HG03175 (cell line): ENCODE data around the gene KMT2C.
"Not testable (repeated sequence)": the region's sequence is repeated elsewhere in the genome, so short reads cannot be mapped to it uniquely, and the experiment has no call there.

Experiments
- ATAC-seq: cut with Tn5 transposase; IDR thresholded peaks from one replicate; pipeline ENCODE4 v1.9.1; 2021; ENCODE audit warnings: mild to moderate bottlenecking, moderate library complexity; ENCODE audit not compliant: unreplicated experiment

Gene KMT2C

GRCh38 chr7:152406491-152406890 is 29.3 kb downstream of the KMT2C start:
- ATAC-seq: no peak

GRCh38 chr7:152406030-152406429 is 29.8 kb downstream of the KMT2C start:
- not testable (repeated sequence) for ATAC-seq

- no peak for ATAC-seq
Measured at GRCh38 chr7:152403726-152404125, 32.1 kb downstream of the KMT2C start.

- ATAC-seq: no peak
Measured at GRCh38 chr7:152402384-152403250, 33.2 kb downstream of the KMT2C start.

GRCh38 chr7:152399344-152399743 is 36.5 kb downstream of the KMT2C start:
- no peak for ATAC-seq

GRCh38 chr7:152395112-152395511 is 40.7 kb downstream of the KMT2C start:
- ATAC-seq: no peak

- not testable (repeated sequence) for ATAC-seq
Measured at GRCh38 chr7:152394214-152394613, 41.6 kb downstream of the KMT2C start.

GRCh38 chr7:152392254-152392653 is 43.5 kb downstream of the KMT2C start:
- ATAC-seq: peak; percentile 92

- ATAC-seq: not testable (repeated sequence)
Measured at GRCh38 chr7:152386136-152386764, 49.6 kb downstream of the KMT2C start.

GRCh38 chr7:152384235-152385200 is 51.3 kb downstream of the KMT2C start:
- not testable (repeated sequence) for ATAC-seq

GRCh38 chr7:152383341-152384234 is 52.2 kb downstream of the KMT2C start:
- ATAC-seq: no peak

GRCh38 chr7:152382244-152382643 is 53.6 kb downstream of the KMT2C start:
- ATAC-seq: no peak

GRCh38 chr7:152380931-152381578 is 54.7 kb downstream of the KMT2C start:
- not testable (repeated sequence) for ATAC-seq

GRCh38 chr7:152378497-152378896 is 57.3 kb downstream of the KMT2C start:
- ATAC-seq: not testable (repeated sequence)

- not testable (repeated sequence) for ATAC-seq
Measured at GRCh38 chr7:152376716-152377484, 58.9 kb downstream of the KMT2C start.

GRCh38 chr7:152370297-152370696 is 65.5 kb downstream of the KMT2C start:
- ATAC-seq: no peak

- no peak for ATAC-seq
Measured at GRCh38 chr7:152369518-152369917, 66.3 kb downstream of the KMT2C start.

GRCh38 chr7:152367170-152367569 is 68.6 kb downstream of the KMT2C start:
- ATAC-seq: no peak

GRCh38 chr7:152366662-152367061 is 69.1 kb downstream of the KMT2C start:
- no peak for ATAC-seq
